NK-92 (cell line): ENCODE data around the gene JAK3.
"Not testable (repeated sequence)": the region's sequence is repeated elsewhere in the genome, so short reads cannot be mapped to it uniquely, and the experiment has no call there.

ENCODE experiments used
- DNase-seq: peaks from one replicate; lab custom pipeline; 2025; ENCODE audit not compliant: unreplicated experiment; lab: John Stamatoyannopoulos, UW

JAK3 gene

DNA sequence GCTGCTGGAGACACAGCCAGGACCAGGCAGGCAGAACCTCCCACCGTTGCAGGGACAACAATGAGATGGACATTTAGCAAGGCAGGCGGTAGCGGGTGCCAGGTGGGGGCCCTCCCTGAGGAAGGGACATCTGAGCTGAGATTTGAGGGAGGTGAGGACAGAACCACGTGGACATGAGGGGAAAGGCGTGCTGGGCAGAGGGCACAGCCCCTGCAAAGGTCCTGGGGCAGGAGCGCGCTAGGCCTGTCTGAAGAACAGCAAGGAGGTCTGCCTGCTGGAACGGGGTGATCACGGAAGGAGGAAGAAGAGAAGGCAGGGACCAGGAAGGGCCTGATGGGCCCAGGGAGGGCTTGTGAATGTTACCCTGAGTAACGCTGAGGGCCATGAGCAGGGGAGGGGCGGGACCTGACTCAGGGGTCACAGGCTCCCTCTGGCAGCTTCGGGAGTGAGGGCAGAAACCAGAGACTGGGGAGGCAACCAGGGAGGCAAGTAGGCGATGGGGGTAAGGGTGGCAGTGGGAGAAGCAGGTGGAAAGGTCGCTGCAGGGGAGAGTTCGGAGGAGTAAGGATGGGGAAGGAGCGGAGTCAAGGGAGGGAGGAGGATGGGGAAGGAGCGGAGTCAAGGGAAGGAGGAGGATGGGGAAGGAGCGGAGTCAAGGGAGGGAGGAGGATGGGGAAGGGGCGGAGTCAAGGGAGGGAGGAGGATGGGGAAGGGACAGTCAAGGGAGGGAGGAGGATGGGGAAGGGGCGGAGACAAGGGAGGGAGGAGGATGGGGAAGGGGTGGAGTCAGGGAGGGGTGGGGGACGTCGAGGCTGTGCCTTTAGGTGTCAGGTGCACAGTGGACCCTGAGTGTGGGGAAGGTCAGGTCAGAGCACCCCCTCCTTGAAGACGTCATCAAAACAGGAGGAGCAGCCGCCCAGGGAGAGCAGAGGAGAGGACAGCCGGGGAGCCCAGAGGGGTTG lies 68.5 kb downstream of the JAK3 start:
- DNase-seq = no peak

DNA sequence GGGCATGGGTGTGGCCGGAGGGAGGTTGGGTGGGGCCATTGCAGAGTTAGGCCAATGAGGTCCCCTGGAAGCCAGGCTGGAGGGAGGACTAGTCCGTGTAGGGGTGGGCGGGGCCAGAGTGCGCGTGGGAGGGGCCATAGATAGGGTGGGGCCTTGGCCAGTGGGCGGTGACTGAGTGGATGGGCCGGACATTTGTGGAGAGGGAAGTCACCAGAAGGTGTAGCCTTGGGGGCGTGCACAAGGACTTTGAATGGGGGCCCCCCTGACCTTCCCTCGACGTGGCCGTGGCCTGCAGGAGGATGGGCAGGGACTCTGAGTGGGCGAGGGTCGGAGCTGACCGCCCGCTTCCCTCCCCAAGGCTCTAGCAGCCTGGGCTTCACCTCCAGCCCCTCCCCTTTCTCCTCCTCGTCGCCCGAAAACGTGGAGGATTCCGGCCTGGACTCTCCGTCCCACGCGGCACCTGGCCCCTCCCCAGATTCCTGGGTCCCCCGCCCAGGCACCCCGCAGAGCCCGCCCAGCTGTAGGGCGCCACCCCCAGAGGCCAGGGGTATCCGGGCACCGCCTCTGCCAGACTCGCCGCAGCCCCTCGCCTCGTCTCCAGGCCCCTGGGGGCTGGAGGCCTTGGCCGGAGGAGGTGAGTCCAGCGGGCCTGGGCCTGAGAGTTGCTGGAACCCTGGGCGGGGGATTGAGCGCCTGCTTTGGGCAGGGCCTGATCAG lies 69.4 kb downstream of the JAK3 start:
- DNase-seq = no peak

DNA sequence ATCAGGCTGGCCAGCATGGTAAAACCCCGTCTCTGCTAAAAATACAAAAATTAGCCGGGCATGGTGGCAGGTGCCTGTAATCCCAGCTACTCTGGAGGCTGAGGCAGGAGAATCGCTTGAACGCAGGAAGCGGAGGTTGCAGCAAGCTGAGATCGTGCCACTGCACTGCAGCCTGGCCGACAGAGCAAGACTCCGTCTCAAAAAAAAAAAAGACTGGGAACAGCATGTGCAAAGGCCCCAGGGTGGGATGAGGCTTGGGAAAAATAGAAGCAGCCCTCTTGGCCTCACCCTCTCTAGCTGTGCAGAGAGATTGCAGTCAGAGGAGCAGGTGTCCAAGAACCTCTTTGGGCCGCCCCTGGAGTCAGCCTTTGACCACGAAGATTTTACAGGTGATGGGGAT lies 69.9 kb downstream of the JAK3 start:
- DNase-seq = not testable (repeated sequence)

DNA sequence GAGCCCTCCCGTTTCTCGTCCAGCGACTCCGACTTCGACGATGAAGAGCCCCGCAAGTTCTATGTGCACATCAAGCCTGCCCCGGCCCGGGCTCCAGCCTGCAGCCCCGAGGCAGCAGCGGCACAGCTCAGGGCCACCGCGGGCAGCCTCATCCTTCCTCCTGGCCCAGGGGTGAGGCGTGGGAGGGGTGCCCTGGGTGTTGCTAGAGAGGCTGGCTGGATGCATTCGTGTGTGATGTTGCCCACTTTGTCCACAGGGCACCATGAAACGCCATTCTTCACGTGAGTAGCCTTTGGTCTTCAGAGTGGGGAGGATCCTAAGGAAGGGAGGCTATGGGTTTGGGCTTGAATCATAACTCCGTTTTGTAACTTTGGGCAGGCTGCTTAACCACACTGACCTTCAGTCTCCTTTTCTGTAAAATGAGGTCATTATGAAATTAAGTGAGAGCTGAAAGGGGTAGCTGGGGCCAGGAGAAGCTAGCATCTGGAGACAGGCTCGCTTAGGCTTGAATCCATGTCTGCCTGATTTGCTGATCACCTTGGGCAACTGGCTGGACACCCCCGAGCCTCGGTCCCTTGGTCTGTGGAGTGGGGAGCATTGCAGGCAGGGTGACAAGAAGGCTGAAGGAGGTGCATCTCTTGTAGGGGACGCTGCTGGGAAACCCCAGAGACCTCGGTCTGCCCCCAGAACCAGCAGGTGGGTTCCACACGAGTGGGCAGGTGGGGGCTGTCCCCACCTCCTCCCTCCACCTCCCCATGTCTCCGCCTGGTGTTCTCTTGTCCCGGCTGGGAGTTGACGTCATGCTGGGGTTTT lies 71.6 kb downstream of the JAK3 start:
- DNase-seq = no peak

DNA sequence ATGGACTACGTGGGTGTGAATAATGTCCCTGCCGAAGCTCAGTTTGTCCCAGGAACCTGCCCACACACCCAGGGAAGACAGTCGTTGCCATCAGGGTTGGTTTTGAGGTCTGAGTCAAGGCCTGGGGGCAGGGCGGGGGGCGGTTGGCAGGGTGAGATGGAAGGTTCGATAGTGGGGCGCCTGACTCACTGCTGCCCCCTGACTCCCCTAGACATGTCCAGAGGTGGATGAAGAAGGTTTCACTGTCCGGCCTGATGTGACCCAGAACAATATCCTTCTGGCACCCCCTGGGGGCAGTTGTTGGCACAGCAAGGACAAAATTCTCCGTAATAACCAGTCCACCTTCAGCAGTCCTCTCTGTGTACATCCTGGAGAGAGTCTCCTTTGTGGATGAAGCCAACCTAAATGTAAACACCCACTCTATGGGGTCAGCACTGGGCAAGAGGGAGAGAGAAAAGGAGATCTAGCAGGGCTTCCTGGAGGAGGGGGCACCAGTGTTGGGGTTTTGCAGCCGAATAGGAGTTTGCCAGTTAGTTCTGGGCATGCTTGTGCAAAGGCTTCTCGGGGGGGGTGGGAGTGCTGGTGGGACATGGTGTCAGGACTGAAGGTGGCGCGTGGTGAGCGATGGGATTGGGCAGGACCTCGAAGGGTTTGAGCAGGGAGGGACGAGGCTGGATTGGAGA lies 72.4 kb downstream of the JAK3 start:
- no peak for DNase-seq
